A549 (cell line): ENCODE data around the gene PLCL1. TPM values are rescaled to one million over a fixed set of nuclear protein-coding genes. Genes with fewer than 3 reads are reported as not detected.

Experiments
- ATAC-seq, 2 experiments: fragments of 200-7000 bp in 1 of 2; fragments of >200 bp in 1 of 2; cut with Nextera tagmentation in 1 of 2; cut with Tn5 transposase in 1 of 2; 3 replicates each; pipeline versions ENCODE4 v1.8.0 to v1.9.1; 2018 to 2020; ENCODE audit warnings: mild to moderate bottlenecking in 1 of 2, moderate library complexity in 1 of 2
- CTCF ChIA-PET: fragments of 300-600 bp; sonication (Branson Sonifier 250); formaldehyde crosslinking; extraction: SDS; loops from one replicate; lab custom pipeline; 2021; ENCODE audit warnings: antibody characterized with exemption, inconsistent platforms; lab: Yijun Ruan, JAX
- POLR2A ChIA-PET: fragments of 350-600 bp; formaldehyde crosslinking; extraction: SDS; loops from one replicate; lab custom pipeline; 2021; ENCODE audit warnings: antibody characterized with exemption, inconsistent platforms; lab: Yijun Ruan, JAX
- DNase-seq, 2 experiments: peaks; one replicate each; pipeline versions ENCODE4 v3.0.0 to v3.0.0-alpha.2; 2011 to 2016; ENCODE audit warnings: low read depth in 1 of 2, low spot score in 1 of 2
- FAIRE-seq: peaks from 2 replicates; lab custom pipeline; 2011; peaks lifted over from hg19 to GRCh38; lab: Jason Lieb, UNC
- H3K27ac ChIP-seq, 2 experiments: fragments of >200 bp; sonication (Bioruptor Twin); formaldehyde crosslinking; 3 replicates each; pipeline ENCODE4 v1.5.1; 2016 to 2017
- H3K4me1 ChIP-seq: fragments of >200 bp; sonication (Bioruptor Twin); formaldehyde crosslinking; 3 replicates; pipeline ENCODE4 v1.6.1; 2016
- H3K4me2 ChIP-seq: fragments of >200 bp; sonication (Bioruptor Twin); formaldehyde crosslinking; 3 replicates; pipeline ENCODE4 v1.6.1; 2016
- H3K4me3 ChIP-seq: fragments of >200 bp; sonication (Bioruptor Twin); formaldehyde crosslinking; 3 replicates; pipeline ENCODE4 v1.5.1; 2016
- H3K9me3 ChIP-seq: fragments of >200 bp; sonication (Bioruptor Twin); formaldehyde crosslinking; 3 replicates; pipeline ENCODE4 v1.6.1; 2016
- BCL3 ChIP-seq: fragments of >200 bp; sonication (Bioruptor Twin); formaldehyde crosslinking; IDR thresholded peaks from 3 replicates; pipeline ENCODE4 v1.6.1; 2016
- CEBPB ChIP-seq, 2 experiments: fragments of >200 bp in 1 of 2; sonication (Bioruptor Twin) in 1 of 2; formaldehyde crosslinking in 1 of 2; IDR thresholded peaks; 2 replicates each; pipeline ENCODE4 v1.6.1; 2012 to 2016
- CHD4 ChIP-seq: fragments of 200-600 bp; sonication (generic); IDR thresholded peaks from 2 replicates; pipeline ENCODE4 v1.6.1; 2016; ENCODE audit warnings: antibody characterized with exemption, mild to moderate bottlenecking, borderline replicate concordance
- EHF ChIP-seq: fragments of 250-450 bp; sonication (Bioruptor Pico); IDR thresholded peaks from 2 replicates; pipeline ENCODE4 v1.5.0; 2020; ENCODE audit warnings: mild to moderate bottlenecking
- EP300 ChIP-seq, 2 experiments: fragments of >200 bp; sonication (Bioruptor Twin); formaldehyde crosslinking; IDR thresholded peaks; 2 replicates in 1 of 2; 3 replicates in 1 of 2; pipeline ENCODE4 v1.6.1; 2016 to 2017
- FOSB ChIP-seq: fragments of 250-450 bp; sonication (Bioruptor Pico); IDR thresholded peaks from 2 replicates; pipeline ENCODE4 v1.5.0; 2020; ENCODE audit warnings: mild to moderate bottlenecking, moderate library complexity
- HEYL ChIP-seq: fragments of 250-450 bp; sonication (Bioruptor Pico); IDR thresholded peaks from 2 replicates; pipeline ENCODE4 v1.8.0; 2021; ENCODE audit warnings: mild to moderate bottlenecking, moderate library complexity
- HOXB5 ChIP-seq: fragments of 250-450 bp; sonication (Bioruptor Pico); IDR thresholded peaks from 2 replicates; pipeline ENCODE4 v1.5.0; 2020; ENCODE audit warnings: mild to moderate bottlenecking, moderate library complexity
- MAFK ChIP-seq: fragments of 450-650 bp; IDR thresholded peaks from 2 replicates; pipeline ENCODE4 v1.6.1; 2014; ENCODE audit not compliant: partially characterized antibody
- MAX ChIP-seq: IDR thresholded peaks from 2 replicates; pipeline ENCODE4 v1.6.1; 2012
- MAZ ChIP-seq: fragments of 150-350 bp; IDR thresholded peaks from 2 replicates; pipeline ENCODE4 v1.6.1; 2014; ENCODE audit warnings: antibody characterized with exemption, low read depth, low read length, borderline replicate concordance
- POLR2A ChIP-seq: IDR thresholded peaks from 2 replicates; pipeline ENCODE4 v1.6.1; 2012; ENCODE audit warnings: mild to moderate bottlenecking, low read length
- RFX5 ChIP-seq: fragments of 450-650 bp; IDR thresholded peaks from 2 replicates; pipeline ENCODE4 v1.7.1; 2014; ENCODE audit warnings: antibody characterized with exemption, mild to moderate bottlenecking, moderate library complexity
- RNF2 ChIP-seq: fragments of 200-600 bp; sonication (generic); IDR thresholded peaks from 2 replicates; pipeline ENCODE4 v1.6.1; 2016; ENCODE audit warnings: low read depth, mild to moderate bottlenecking, antibody characterized with exemption, moderate library complexity, borderline replicate concordance
- TFCP2L1 ChIP-seq: fragments of 250-450 bp; sonication (Bioruptor Pico); IDR thresholded peaks from 2 replicates; pipeline ENCODE4 v1.5.0; 2021; ENCODE audit warnings: mild to moderate bottlenecking
- TP53 ChIP-seq: fragments of 250-450 bp; sonication (Bioruptor Pico); IDR thresholded peaks from 2 replicates; pipeline ENCODE4 v1.5.0; 2021; ENCODE audit warnings: mild to moderate bottlenecking, moderate library complexity
- ZC3H11A ChIP-seq: fragments of 450-650 bp; IDR thresholded peaks from 2 replicates; pipeline ENCODE4 v1.6.1; 2014; ENCODE audit warnings: antibody characterized with exemption, mild to moderate bottlenecking
- WGBS: methylation state at CpG from one replicate; pipeline ENCODE4 v1.1.6; 2017; ENCODE audit errors: missing lambda C conversion rate; 5-methylcytosine and 5-hydroxymethylcytosine counted together
- polyA plus RNA-seq, 4 experiments: library from polyadenylated mRNA; depleted of rRNA in 3 of 4; stranded (reverse); fragments of >200 nt; fragmentation: RNase III in 1 of 4; extraction: RNeasy Plus Mini Kit Qiagen cat#74134 plus additional on column Dnase treatment in 1 of 4; gene quantifications; 2 replicates in 3 of 4; 3 replicates in 1 of 4; pipeline ENCODE4 v1.2.3, GENCODE V29; 2011 to 2017
- TF ChIP-seq, protein P1 (sequence below): fragments of >200 bp; sonication (Bioruptor Twin); formaldehyde crosslinking; IDR thresholded peaks from 2 replicates; pipeline ENCODE4 v1.6.1; 2016
- TF ChIP-seq, protein P2 (sequence below): IDR thresholded peaks from 2 replicates; pipeline ENCODE4 v1.6.1; 2012
- TF ChIP-seq, protein P3 (sequence below): fragments of 200-600 bp; sonication (generic); IDR thresholded peaks from 2 replicates; pipeline ENCODE4 v1.6.1; 2016; ENCODE audit warnings: antibody characterized with exemption, mild to moderate bottlenecking, moderate library complexity
- TF ChIP-seq, protein P4 (sequence below): fragments of 150-350 bp; IDR thresholded peaks from 2 replicates; pipeline ENCODE4 v1.6.1; 2014; ENCODE audit warnings: low read depth, mild to moderate bottlenecking, low read length

The PLCL1 gene
- polyA plus RNA-seq, 2 of the 4 experiments (the other 2 are of a cell fraction), result 0.03 TPM

DNA sequence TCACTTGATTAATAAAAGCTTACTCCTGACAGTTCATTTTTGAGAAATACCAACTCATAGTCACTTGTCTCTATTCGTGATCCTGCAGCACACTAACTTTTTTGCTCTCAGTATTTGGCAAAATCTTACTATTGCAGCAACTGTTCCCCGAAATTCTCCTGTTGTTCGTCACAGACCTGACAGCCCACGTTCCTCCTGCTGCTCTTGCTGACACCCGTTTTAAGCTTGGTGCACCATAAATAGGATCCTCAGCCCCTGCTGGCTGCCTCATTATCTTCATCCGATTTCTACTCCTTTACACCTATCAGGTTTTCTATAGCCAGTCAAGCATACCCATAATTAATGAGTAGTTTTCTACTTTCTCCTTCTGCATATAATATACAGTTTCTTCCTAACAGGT, 368.8 kb downstream of the PLCL1 start (continued):
- no peak for TF ChIP-seq POLR2A

- Histone ChIP-seq H3K9me3 (no peaks in the 10 kb centered on the region), H3K4me1 (no peaks in the 10 kb centered on the region), H3K27ac (no peak overlapping the region), H3K4me2 (no peak overlapping the region), H3K4me3 (no peak overlapping the region)
- 18% methylated on average over 2 of the region's 2 CpGs for WGBS
- ChIA-PET POLR2A (no interaction called here), CTCF (no interaction called here)
- TF ChIP-seq EP300 (IDR thresholded peaks at IDR 0.05) (no peak), ZC3H11A (no peak), HEYL (CRISPR knock-in tag) (no peak), BCL3 (no peak)
- TF ChIP-seq, protein P1, sequence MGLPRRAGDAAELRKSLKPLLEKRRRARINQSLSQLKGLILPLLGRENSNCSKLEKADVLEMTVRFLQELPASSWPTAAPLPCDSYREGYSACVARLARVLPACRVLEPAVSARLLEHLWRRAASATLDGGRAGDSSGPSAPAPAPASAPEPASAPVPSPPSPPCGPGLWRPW, result no peak
- FAIRE-seq, result no peak
- DNase-seq, result no peak
- ATAC-seq, result no peak
Measured at GRCh38 chr2:198173864-198174263, 369.5 kb downstream of the PLCL1 start.

- Histone ChIP-seq H3K4me3 (no peak overlapping the region), H3K4me2 (no peak overlapping the region), H3K27ac (no peak overlapping the region)
- POLR2A ChIA-PET, result no interaction called here
- FAIRE-seq, result no peak
- ATAC-seq, result no peak
- 2% methylated on average over 3 of the region's 3 CpGs for WGBS
- TF ChIP-seq, protein P2, sequence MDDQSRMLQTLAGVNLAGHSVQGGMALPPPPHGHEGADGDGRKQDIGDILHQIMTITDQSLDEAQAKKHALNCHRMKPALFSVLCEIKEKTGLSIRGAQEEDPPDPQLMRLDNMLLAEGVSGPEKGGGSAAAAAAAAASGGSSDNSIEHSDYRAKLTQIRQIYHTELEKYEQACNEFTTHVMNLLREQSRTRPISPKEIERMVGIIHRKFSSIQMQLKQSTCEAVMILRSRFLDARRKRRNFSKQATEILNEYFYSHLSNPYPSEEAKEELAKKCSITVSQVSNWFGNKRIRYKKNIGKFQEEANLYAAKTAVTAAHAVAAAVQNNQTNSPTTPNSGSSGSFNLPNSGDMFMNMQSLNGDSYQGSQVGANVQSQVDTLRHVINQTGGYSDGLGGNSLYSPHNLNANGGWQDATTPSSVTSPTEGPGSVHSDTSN, result no peak
- no peak for TF ChIP-seq TP53 (CRISPR knock-in tag)
- TF ChIP-seq, all 56 proteins: peak for 0
- Histone ChIP-seq H3K4me1 (no peaks in the 10 kb centered on the region), H3K9me3 (no peaks in the 10 kb centered on the region)
- CTCF ChIA-PET, result no interaction called here
- no peak for DNase-seq
Measured at GRCh38 chr2:198175271-198175670, 370.9 kb downstream of the PLCL1 start.

GRCh38 chr2:198177040-198177439, 372.6 kb downstream of the PLCL1 start:
- POLR2A ChIA-PET, result no interaction called here
- no peak overlapping the region for H3K27ac ChIP-seq
- no peak overlapping the region for H3K4me2 ChIP-seq
- TF ChIP-seq RFX5 (no peak), MAFK (peak; percentile 17)
- DNase-seq, result no peak
- no peak overlapping the region for H3K4me3 ChIP-seq
- no peak for FAIRE-seq
- 0% methylated on average over 2 of the region's 2 CpGs for WGBS
- CTCF ChIA-PET, result no interaction called here
- no peak for ATAC-seq
- no peaks in the 10 kb centered on the region for H3K4me1 ChIP-seq
- no peaks in the 10 kb centered on the region for H3K9me3 ChIP-seq

DNA sequence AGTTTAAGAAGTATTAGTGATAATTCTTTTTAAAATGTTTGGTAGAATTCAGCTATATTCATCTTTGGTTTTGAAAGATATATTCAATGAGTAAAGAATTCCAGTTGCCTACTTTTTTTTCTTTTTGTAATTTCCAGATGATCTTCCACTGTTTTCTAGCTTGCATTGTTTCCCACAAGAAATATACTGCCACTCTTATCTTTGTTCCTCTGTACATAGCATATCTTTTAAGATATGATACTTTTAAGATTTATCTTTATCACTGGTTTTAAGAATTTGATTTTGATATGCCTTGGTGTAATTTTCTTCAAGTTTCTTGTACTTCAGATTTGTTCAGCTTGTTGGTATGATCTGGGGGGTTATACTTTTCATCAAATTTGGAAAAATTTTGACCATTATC, 374.4 kb downstream of the PLCL1 start:
- POLR2A ChIA-PET, result no interaction called here
- FAIRE-seq, result no peak
- no peak overlapping the region for H3K4me2 ChIP-seq
- H3K4me1 ChIP-seq, result no peaks in the 10 kb centered on the region
- no peak overlapping the region for H3K27ac ChIP-seq
- H3K4me3 ChIP-seq, result no peak overlapping the region
- no peaks in the 10 kb centered on the region for H3K9me3 ChIP-seq
- CTCF ChIA-PET, result interaction anchor here (0.7 kb wide), 1 partner anchor 590 kb away, joined by 3 read pairs; no protein-coding TSS in a partner anchor
- DNase-seq, result no peak
- no peak for ATAC-seq
- no peak for TF ChIP-seq RFX5
- no peak for TF ChIP-seq FOSB (CRISPR knock-in tag)
- TF ChIP-seq CHD4, result no peak
- TF ChIP-seq, protein P3, sequence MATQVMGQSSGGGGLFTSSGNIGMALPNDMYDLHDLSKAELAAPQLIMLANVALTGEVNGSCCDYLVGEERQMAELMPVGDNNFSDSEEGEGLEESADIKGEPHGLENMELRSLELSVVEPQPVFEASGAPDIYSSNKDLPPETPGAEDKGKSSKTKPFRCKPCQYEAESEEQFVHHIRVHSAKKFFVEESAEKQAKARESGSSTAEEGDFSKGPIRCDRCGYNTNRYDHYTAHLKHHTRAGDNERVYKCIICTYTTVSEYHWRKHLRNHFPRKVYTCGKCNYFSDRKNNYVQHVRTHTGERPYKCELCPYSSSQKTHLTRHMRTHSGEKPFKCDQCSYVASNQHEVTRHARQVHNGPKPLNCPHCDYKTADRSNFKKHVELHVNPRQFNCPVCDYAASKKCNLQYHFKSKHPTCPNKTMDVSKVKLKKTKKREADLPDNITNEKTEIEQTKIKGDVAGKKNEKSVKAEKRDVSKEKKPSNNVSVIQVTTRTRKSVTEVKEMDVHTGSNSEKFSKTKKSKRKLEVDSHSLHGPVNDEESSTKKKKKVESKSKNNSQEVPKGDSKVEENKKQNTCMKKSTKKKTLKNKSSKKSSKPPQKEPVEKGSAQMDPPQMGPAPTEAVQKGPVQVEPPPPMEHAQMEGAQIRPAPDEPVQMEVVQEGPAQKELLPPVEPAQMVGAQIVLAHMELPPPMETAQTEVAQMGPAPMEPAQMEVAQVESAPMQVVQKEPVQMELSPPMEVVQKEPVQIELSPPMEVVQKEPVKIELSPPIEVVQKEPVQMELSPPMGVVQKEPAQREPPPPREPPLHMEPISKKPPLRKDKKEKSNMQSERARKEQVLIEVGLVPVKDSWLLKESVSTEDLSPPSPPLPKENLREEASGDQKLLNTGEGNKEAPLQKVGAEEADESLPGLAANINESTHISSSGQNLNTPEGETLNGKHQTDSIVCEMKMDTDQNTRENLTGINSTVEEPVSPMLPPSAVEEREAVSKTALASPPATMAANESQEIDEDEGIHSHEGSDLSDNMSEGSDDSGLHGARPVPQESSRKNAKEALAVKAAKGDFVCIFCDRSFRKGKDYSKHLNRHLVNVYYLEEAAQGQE, result no peak
- no peak for TF ChIP-seq CEBPB (IDR thresholded peaks at IDR 0.05)
- TF ChIP-seq, protein P4, sequence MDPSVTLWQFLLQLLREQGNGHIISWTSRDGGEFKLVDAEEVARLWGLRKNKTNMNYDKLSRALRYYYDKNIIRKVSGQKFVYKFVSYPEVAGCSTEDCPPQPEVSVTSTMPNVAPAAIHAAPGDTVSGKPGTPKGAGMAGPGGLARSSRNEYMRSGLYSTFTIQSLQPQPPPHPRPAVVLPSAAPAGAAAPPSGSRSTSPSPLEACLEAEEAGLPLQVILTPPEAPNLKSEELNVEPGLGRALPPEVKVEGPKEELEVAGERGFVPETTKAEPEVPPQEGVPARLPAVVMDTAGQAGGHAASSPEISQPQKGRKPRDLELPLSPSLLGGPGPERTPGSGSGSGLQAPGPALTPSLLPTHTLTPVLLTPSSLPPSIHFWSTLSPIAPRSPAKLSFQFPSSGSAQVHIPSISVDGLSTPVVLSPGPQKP, result no peak
- TF ChIP-seq MAZ, result no peak
- TF ChIP-seq EHF (CRISPR knock-in tag), result no peak
- TF ChIP-seq POLR2A, result no peak
- no peak for TF ChIP-seq RNF2
- TF ChIP-seq MAX, result no peak
- TF ChIP-seq, protein P2, result no peak
- no peak for TF ChIP-seq MAFK
- TF ChIP-seq HOXB5, result no peak
- no peak for TF ChIP-seq TFCP2L1 (CRISPR knock-in tag)
